Sciatic nerve (tissue), 2 donors: ENCODE measurements around the gene PYGO1. TPM values are rescaled to one million over a fixed set of nuclear protein-coding genes. Genes with fewer than 3 reads are reported as not detected.
"Not testable (repeated sequence)": the region's sequence is repeated elsewhere in the genome, so short reads cannot be mapped to it uniquely, and the experiment has no call there.

ENCODE experiments used
- ATAC-seq: fragments of 200-7000 bp; cut with Tn5 transposase; one replicate; pipeline ENCODE4 v1.9.1; 2020; ENCODE audit warnings: mild to moderate bottlenecking, moderate library complexity
- DNase-seq: peaks from one replicate; pipeline ENCODE4 v3.0.0-alpha.2; 2020; ENCODE audit warnings: low spot score
- intact Hi-C: fragments of 100-400 bp; cut with DNase I; formaldehyde crosslinking; loops from one replicate; pipeline ENCODE4 v1.14.2; 2022
- total RNA-seq: library from RNA; stranded (reverse); fragmentation: NEBNext Ultra II Directional; extraction: Animal tissue kit (Norgen Biotek cat#: 25700); gene quantifications from one replicate; pipeline ENCODE4 v1.2.1, GENCODE V29; 2021
- donor health status: DM: no; HTN: no; CAD: no.
- donor health status: DM: no; HTN: no; CAD: no.

Gene PYGO1, protein sequence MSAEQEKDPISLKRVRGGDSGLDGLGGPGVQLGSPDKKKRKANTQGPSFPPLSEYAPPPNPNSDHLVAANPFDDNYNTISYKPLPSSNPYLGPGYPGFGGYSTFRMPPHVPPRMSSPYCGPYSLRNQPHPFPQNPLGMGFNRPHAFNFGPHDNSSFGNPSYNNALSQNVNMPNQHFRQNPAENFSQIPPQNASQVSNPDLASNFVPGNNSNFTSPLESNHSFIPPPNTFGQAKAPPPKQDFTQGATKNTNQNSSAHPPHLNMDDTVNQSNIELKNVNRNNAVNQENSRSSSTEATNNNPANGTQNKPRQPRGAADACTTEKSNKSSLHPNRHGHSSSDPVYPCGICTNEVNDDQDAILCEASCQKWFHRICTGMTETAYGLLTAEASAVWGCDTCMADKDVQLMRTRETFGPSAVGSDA
- total RNA-seq, result 15.1 TPM

DNA sequence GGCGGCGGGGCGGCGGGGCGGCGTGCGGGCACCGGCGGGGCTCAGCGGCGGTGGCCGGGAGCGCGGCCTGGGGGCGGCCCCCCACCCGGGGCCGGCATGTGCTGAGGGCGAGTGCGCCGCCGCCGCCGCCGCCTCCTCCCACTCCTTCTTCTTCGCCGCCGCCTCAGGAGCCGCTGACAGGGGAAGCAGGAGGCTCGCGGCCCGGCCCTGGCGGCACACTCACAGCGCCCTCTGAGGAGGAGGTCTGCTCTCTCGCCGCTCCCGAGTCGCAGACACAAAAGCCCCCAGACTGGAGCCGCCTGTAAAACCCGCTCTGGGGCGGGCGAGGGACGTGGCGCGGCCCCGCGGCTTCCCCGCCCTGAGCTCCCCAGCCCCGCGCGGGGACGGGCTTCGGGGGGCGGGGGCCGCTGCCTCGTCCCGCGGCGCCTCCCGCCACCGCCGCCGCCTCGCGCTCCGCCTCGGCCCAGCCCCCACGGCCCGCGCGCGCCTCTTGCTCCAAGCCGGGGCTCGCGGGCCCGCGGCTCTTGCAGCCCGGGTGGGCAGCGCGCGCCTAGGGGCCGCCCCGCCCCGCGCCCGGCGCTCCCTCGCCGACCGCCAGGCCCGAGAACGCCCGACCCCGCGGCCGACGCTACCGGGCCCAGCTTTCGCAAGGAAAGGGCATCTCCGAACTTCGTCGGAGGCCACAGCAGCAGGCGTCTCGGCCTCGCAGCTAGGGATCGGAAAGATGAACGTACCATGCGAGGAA is at the start of gene PYGO1:
Gene PYGO1 (minus strand): TSS at position 276 of the 745 bp plus-strand sequence. CDS start 462 bp downstream, outside the sequence.
- intact Hi-C loops, result no loop called here
- peak; percentile 71 for DNase-seq
- peak; percentile 84 for ATAC-seq

DNA sequence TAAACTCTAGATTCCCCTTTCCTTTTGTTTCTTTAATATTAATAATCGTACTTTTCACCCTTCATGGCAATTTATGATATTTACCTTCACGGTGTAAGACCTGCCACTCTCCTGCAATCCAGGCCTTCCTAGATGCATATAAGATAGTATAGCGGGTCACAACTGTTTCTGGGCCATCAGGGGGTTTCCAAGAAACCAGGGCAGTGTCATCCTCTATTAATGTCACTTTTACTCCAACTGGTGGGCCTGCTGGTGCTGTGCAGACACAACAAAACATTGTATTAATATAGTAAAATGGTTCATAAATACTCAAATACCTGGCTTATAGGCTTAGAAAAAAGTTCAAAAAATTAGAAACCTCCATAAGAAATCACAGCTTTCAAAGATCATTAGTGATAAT is 48.9 kb upstream of the PYGO1 start:
- intact Hi-C loops, result no loop called here
- no peak for ATAC-seq
- DNase-seq, result no peak

DNA sequence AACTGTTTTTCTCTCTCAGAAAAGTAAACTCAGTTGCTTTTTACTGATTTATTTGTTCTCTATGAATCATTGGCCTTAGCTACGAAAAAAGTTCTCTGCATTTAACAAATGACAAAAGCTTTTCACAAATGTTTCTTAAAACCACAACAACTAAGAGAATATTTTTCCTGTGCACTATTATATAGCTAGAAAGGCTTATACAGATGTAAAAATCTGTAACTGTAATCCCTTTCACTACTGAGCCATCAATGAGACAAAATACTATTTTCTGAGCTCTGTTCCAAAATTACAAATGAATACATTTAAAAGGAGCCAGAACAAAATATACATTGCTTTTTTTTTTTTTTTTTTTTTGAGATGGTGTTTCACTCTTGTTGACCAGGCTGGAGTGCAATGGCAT is 45.6 kb upstream of the PYGO1 start:
- no peak for DNase-seq
- intact Hi-C loops, result no loop called here
- no peak for ATAC-seq

DNA sequence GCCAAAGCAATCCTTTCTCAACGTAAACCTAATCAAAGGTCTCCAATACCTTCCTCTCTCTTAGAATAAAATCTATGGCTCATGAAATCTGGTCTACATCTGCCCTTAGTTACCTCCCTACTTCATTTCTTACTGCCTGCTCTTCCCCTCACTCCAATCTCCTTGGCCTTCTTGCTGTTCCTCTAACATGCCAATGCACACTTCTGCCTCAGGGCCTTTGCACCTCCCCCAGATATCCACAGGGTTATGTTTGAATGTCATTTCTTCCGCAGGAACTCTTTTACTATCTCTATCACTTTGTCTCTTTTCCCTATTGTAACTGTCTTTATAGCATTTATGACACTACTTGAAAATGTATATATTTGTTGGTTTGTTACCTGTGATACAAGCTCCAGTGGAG is 44.3 kb upstream of the PYGO1 start:
- no peak for ATAC-seq
- intact Hi-C loops, result no loop called here
- DNase-seq, result no peak

DNA sequence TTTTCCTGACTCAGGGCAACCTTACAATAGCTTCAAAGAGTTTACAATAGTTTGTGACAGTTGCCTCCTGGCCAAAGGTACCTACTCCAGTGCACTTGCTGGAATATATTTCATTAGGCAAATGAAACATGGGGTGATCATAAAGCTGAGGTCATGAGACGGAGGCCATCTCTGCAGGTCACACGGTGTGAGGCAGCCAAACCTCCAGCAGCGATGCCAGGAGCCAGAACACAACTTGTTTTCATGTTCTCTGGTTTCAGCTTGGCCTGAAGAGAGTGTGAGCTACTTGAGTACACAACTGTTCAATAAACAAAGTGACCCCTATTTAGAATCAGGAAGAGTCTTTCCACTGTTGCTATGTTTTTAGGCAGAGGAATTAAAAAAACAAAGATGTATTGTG is 42.7 kb upstream of the PYGO1 start:
- intact Hi-C loops, result no loop called here
- no peak for DNase-seq
- peak; percentile 46 for ATAC-seq

DNA sequence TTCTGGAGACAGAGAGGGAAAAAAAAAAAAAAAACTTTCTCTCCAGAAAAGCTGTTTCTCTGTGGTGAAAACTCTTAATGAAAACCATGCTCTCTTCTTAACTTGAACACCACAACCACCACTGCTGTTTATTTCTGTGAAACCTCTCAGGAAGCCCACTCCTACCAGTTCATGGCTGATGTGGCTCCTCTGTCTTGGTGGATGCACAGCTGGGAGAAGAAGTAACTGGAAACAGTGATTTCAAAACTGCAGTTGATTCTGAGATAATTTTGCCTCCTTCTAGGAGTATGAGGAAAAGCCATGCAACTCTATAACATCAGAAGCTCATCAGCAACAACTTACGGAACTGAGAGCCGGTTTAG is 40.2 kb upstream of the PYGO1 start:
- DNase-seq (no peak), ATAC-seq (no peak)
- intact Hi-C loops, result no loop called here

DNA sequence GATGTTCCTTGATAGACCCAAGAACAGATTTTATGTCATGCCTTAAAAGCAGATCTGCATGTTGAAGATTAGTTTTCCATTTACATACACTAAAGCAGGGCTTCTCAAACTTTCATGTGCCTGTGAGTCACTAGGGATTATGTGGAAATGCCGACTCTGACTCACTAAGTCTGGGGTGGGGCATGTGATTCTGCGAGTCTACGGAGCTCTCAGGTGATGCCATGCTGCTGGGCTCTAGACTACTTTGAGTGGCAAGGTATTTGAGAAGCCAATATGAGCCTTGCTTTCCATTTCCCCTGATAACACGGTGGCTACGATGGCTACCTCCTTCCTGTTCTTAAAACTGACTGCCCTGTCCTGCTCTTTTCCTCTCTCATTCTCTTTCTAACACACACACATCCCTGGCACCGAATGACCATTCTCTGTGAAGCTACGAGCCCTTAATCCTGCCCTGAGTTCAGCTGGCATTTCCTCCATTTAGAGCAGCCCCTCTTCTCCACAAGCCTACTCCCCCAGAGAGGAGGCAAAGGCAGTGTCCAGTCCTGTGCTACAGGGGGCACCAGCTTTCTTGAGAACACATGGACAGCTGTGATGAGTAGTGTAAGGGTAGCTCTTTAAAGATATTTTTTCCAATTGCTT is 39.7 kb upstream of the PYGO1 start:
- intact Hi-C loops, result no loop called here
- ATAC-seq (no peak), DNase-seq (no peak)

DNA sequence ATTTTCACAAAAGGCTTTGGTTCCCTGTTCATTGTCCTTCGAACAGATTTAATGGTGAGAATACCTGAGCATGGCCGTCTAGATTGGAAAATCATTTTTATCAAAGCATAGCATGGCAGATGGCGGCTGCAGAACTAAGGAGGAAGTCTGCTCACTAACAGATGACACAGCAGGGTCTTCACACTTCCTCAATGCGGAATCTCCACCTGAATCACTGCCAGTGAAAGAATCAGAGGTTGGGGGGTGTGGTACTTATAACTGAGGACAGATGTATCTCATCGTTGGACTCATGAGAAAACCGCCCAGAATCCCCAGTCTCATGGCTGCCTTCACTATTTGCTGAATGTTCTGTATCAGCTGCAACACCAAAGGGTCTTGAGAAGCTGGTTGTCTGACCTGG is 31.6 kb upstream of the PYGO1 start:
- ATAC-seq, result no peak
- intact Hi-C loops, result no loop called here
- DNase-seq, result no peak

DNA sequence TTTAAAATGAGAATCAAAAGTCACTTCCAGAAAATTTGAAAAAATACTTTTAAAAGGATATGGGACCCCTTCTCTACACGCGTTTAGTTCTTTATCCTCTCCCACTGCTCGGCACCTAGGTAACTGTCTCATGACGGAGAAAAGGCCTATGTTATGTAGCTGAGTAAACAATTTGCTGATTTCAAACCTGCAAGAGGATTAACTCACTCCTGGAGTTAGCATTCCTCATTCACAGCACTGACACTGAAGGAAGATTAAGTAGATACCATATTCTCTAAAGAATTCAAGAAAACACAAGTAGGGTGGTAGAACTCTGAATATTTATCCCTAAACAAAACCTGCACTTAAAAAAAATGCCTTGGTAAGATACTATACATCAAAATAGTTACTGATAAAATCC is 30.2 kb upstream of the PYGO1 start:
- intact Hi-C loops, result no loop called here
- DNase-seq, result no peak

DNA sequence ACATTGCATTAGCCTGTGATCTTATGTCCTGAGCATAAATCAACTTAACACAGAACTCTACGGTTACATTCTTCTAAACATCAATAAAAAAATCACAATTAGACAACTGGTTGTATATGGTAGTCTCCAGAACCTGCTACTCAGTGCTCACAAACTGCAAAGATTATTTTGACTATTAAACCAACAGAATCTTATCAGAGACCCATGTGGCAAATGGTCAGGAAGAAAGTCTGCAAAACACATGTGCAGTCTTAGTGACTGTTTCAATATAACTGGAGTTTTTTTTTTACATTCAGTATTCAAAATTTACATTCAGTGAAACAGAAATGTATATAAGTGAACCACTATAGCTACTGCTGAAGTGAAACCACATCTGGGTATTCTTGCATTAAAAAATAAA is 27.3 kb upstream of the PYGO1 start:
- intact Hi-C loops, result no loop called here
- DNase-seq (no peak), ATAC-seq (no peak)

More for the DNA sequence above, 30.2 kb upstream of the PYGO1 start:
- no peak for ATAC-seq

DNA sequence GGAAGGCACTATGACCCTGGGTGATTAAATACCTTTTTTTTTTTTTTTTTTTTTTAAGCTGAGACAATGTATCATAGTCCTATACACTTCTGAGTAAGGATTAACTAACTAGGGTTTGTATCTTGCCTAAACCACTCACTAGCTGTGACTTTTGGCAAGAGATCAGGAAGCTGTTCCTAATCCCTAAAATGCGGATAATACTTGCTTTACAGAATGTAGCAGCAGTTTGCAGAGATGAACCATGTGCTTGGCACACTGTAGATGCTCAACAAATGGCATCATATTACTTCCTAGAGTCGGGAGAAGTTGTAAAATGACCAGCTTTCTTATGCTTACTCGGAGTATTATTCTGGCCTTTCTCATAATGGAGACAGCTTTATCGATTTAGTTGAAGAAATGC is 25.6 kb upstream of the PYGO1 start:
- DNase-seq (no peak), ATAC-seq (no peak)
- intact Hi-C loops, result no loop called here

DNA sequence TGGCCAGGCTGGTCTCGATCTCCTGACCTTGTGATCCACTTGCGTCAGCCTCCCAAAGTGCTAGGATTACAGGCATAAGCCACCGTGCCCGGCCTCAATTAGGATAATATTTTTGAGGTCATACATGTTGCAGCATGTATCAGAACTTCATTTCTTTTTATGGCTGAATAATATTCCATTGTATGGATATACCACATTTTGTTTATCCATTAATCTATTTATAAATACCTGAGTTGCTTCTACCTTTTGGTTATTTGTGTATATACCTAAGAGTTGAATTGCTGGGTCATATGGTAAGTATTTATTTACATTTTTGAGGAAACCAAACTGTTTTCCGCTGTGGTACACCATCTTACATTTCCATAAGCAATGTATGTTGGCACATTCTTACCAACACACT is 18.1 kb upstream of the PYGO1 start:
- DNase-seq (no peak), ATAC-seq (no peak)
- intact Hi-C loops, result no loop called here

DNA sequence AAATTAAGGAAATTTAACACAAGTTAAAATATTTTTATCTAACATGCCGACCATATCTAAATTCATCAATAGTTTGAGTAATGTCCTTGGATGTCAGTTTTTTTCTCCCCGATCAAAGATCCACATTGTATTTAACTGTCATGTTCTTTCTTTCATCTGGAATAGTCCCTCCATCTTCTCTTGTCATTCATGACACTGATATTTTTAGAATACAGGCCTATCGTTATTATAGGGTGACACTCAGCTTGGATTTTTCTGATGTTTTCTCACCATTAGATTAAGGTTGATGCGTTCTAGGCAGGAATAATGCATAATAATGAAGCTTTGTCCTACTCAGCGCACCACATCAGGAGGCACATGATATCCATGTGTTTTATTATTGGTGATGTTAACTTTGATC is 13.2 kb upstream of the PYGO1 start:
- intact Hi-C loops, result no loop called here
- ATAC-seq (no peak), DNase-seq (no peak)

DNA sequence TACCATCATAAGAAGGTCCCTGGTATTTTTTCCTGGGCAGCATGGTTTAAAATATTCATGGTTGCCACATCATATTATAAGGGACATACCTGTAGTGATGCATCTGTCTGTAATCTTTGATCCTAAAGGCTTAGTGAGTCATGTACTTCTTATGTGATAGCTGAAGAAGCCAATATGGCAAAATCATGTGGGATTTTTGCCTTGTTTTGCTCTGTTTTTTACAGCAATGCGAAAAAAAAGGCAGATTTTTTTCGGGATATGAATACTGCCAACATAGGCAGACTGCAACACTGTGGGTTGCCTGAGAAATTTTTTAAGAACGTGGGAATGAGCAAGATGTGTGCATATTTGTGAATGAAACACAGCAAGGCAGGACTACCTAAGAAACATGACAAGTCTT is 11.3 kb upstream of the PYGO1 start:
- intact Hi-C loops, result no loop called here
- DNase-seq, result no peak
- no peak for ATAC-seq

DNA sequence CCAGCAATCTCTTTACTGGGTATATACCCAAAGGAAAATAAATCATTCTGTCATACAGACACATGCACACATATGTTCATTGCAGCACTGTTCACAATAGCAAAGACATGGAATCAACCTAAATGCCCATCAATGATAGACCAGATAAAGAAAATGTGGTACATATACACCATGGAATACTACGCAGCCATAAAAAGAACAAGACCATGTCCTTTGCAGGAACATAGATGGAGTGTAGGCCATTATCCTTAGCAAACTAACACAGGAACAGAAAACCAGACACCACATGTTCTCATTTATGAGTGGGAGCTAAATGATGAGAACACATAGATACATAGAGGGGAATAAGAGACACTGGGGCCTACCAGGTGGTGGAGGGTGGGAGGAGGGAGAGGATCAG is 4.9 kb upstream of the PYGO1 start:
- intact Hi-C loops, DNase-seq, ATAC-seq: not testable (repeated sequence)

DNA sequence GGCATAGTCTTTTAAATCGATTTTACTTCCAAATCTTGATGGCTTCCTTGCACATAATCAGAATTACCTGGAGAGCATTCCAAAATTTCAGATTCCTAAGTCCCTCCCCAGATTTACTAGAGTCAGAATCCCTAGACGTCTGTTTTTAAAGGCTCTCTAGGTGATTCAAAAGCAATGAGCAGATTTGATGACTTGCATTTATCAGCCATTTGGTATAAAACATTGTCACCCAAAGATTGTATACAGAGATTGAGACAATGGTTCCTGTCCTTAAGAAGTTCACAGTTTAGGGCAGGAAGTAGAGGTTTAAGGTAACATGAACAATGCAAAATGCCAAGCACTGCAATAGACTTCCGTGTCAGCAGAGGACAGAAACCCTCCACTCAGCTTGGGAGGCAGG is 2.6 kb upstream of the PYGO1 start:
- no peak for ATAC-seq
- no peak for DNase-seq
- intact Hi-C loops, result no loop called here

DNA sequence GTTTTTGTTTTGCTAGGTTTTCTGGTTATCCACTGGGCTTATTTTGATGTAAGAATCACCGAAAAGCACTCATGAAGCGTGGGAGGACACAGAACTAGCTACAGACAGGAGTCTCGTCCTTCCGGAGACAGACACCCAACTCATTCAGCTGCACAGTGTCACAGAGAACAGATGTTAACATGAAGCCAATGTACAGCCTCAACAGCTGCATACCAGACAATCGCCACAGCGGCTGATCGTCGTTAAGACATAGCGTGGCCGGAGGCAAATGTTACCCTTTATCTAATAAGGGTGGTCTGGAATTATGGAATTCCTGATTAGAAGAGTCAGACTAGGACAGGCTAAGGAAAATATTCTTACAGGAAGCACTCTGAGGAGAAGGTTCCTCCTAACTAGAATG is 1.1 kb upstream of the PYGO1 start:
- intact Hi-C loops, result no loop called here
- ATAC-seq (no peak), DNase-seq (no peak)

DNA sequence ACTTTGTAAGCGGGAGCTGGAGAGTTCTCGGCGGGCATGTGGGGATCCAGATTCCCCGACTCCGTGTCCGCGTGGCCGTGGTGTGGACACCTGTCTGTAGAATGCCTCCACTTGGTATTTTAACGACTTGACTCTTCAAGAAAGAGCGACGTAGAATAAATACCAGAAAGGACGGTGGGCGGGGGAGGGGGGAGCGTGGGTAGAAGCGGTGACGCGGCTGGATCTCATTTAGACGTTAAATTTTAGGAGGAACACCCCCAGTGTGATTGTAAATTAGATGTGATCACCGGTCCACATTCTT is 620 bp upstream of the PYGO1 start:
- intact Hi-C loops, result no loop called here
- no peak for DNase-seq
- ATAC-seq, result no peak

DNA sequence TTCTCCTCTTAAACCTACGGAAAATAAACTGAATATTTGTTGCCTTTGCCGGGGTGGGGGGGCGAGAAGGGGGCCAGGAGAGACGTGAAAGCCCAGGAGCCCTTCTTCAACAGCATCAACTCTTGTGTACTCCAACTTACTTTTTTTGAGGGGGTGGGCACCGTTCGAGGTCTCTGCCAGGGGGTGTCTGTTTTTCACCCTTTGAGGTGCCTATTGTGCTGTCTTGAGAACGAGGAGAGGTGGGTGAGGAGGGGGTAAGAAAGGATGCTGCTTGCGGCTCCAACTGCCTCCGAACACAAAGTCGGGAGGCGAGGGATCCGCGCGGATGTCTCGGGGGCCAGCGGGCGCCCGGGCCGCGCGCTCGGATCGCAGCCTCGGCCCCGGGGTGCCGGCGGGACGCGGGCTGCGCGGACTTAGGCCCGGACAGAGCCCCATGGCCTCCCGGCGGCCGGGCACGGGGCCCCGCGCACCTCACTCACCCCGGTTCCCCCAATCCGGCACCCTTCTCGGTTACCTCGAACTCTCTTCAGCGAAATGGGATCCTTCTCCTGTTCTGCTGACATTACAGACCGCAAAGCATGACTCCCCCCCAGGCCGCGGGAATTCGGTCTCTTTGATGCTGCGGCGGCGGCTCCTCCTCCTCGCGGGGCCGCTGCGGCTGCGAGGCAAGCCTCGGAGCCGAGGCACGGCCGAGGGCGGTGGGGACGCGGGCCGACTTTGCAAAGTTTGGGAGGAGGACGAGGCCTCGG is 650 bp downstream of the PYGO1 start:
- intact Hi-C loops, result no loop called here
- ATAC-seq, result peak; percentile 37
- DNase-seq, result no peak

DNA sequence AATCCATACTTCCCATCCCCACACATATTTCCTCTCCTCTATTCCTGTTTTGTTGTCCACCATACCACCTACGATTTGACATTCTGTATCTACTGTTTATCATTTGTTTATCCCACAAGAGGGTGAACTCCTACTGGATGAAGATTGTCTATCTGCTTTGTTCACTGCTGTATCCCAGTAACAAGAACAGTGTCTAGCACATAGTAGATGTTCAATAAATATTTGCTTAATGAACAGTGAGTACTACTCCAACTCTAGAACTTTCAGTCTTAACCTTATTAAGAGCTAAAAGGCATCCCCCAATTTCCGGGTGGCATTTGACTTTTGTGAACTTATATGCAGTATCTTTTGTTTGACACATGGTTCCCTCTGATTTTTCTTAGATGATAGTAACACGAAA is 1.3 kb downstream of the PYGO1 start:
- DNase-seq (no peak), ATAC-seq (no peak)
- intact Hi-C loops, result no loop called here
